ENCODE measurements around the gene TRMT11.

The TRMT11 gene

DNA sequence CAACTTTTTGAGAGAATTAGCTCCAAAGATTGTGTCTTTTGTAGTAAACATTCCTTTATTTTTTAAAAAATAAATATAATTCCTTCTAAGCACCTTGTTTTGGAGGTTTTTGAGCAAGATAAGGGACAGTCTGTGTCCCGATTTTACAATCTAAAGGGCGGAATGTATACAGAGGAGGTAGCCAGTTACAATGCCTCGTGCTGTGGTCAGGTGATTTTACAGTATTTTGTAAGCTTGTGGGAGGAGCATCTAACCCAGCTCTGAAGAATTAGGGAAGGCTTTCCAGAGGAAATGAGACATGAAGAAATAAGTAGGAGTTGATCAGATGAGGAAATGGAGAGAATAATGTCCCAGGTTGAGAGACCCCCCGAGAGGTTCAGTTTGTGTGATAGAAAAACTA, 28.5 kb upstream of the TRMT11 start:
- H3F3A ChIP-seq (ENCODE audit: insufficient read depth, low read length), result peaks cover 6% of the 10 kb centered on the region; the same call in 1 of the 2 replicates
- H3K9me2 ChIP-seq (replicated peaks; ENCODE audit: insufficient read depth, low read length), result no peaks in the 10 kb centered on the region
- no peak overlapping the region for H2AFZ ChIP-seq (ENCODE audit: low read length)
- no peaks in the 10 kb centered on the region for H4K20me1 ChIP-seq (ENCODE audit: insufficient read depth, low read length)
- peak overlapping the region; percentile 92; the same call in 1 of the 2 replicates for H3K9ac ChIP-seq (ENCODE audit: low read length)
- H3K36me3 ChIP-seq (replicated peaks; ENCODE audit: insufficient read depth, low read length), result no peaks in the 10 kb centered on the region
- peak overlapping the region; percentile 63 for H3K4me2 ChIP-seq (ENCODE audit: low read depth, low read length)
- H3K27ac ChIP-seq (ENCODE audit: low read length), result no peak overlapping the region
- TF ChIP-seq EZH2 (optimal IDR thresholded peaks at IDR 0.05; ENCODE audit: low read depth, low read length), result no peak
- TF ChIP-seq EZH2phosphoT487 (IDR thresholded peaks at IDR 0.05; ENCODE audit: low read length), result no peak
- TF ChIP-seq, protein P1, sequence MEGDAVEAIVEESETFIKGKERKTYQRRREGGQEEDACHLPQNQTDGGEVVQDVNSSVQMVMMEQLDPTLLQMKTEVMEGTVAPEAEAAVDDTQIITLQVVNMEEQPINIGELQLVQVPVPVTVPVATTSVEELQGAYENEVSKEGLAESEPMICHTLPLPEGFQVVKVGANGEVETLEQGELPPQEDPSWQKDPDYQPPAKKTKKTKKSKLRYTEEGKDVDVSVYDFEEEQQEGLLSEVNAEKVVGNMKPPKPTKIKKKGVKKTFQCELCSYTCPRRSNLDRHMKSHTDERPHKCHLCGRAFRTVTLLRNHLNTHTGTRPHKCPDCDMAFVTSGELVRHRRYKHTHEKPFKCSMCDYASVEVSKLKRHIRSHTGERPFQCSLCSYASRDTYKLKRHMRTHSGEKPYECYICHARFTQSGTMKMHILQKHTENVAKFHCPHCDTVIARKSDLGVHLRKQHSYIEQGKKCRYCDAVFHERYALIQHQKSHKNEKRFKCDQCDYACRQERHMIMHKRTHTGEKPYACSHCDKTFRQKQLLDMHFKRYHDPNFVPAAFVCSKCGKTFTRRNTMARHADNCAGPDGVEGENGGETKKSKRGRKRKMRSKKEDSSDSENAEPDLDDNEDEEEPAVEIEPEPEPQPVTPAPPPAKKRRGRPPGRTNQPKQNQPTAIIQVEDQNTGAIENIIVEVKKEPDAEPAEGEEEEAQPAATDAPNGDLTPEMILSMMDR (IDR thresholded peaks at IDR 0.05; ENCODE audit: low read length), result no peak
- DNase-seq, result no peak
- H3K4me3 ChIP-seq (ENCODE audit: low read length), result peak overlapping the region; percentile 86; the same call in 1 of the 2 replicates
- no peaks in the 10 kb centered on the region for H3K9me3 ChIP-seq (replicated peaks; ENCODE audit: insufficient read depth, low read length)
- H3K79me2 ChIP-seq (ENCODE audit: low read length), result peaks cover 29% of the 10 kb centered on the region
- H3K4me1 ChIP-seq (ENCODE audit: low read length), result peaks cover 12% of the 10 kb centered on the region
- no peaks in the 10 kb centered on the region for H3K27me3 ChIP-seq (replicated peaks; ENCODE audit: insufficient read depth, low read length)

DNA sequence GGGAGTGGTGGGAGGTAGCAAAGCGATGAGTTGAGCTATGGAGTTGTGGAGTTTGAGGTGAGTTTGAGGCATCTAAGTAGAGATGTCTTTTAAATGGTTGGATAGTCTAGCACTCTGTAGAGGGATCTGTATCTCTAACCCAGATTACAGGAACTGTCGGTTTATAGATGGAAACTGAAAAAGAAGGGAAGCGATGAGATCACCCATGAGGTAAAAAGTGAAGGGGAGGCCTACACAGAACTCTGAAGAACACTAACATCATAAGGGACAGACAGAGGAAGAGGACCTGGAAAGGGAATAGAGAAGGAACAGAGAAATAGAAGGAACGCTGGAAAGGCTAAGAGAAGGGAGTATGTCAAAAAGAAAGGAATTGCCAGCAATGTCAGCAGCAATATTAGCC, 27.3 kb upstream of the TRMT11 start:
- Histone ChIP-seq H4K20me1 (ENCODE audit: insufficient read depth, low read length) (no peaks in the 10 kb centered on the region), H3K4me2 (ENCODE audit: low read depth, low read length) (no peak overlapping the region), H3K9ac (ENCODE audit: low read length) (no peak overlapping the region), H3K9me2 (replicated peaks; ENCODE audit: insufficient read depth, low read length) (no peaks in the 10 kb centered on the region), H3K79me2 (ENCODE audit: low read length) (peaks cover 32% of the 10 kb centered on the region), H2AFZ (ENCODE audit: low read length) (no peak overlapping the region), H3K4me1 (ENCODE audit: low read length) (peaks cover 7% of the 10 kb centered on the region), H3K4me3 (ENCODE audit: low read length) (no peak overlapping the region), H3K36me3 (replicated peaks; ENCODE audit: insufficient read depth, low read length) (no peaks in the 10 kb centered on the region), H3K9me3 (replicated peaks; ENCODE audit: insufficient read depth, low read length) (no peaks in the 10 kb centered on the region), H3K27ac (ENCODE audit: low read length) (no peak overlapping the region), H3K27me3 (replicated peaks; ENCODE audit: insufficient read depth, low read length) (no peaks in the 10 kb centered on the region), H3F3A (ENCODE audit: insufficient read depth, low read length) (no peaks in the 10 kb centered on the region)
- no peak for TF ChIP-seq EZH2phosphoT487 (IDR thresholded peaks at IDR 0.05; ENCODE audit: low read length)
- TF ChIP-seq EZH2 (optimal IDR thresholded peaks at IDR 0.05; ENCODE audit: low read depth, low read length), result no peak
- TF ChIP-seq, protein P1 (IDR thresholded peaks at IDR 0.05; ENCODE audit: low read length), result no peak
- DNase-seq, result no peak

DNA sequence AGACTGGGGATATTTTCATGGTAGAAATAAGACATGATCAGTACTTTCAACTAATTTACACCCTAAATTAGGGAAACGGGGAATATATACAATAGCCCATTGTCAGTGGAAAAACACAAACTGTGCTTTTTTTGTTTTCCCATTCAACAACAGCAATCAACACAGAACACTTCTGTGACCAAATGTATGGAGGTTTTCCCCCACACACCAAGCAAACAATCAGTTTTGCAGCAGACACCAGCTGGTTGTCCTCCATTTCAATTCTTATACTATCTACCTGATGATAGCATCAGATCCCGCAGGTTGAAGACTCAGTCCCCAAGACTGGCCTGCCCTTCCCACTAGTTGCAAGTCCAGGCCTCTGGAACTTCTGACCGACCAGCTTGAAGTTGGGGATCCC, 25.2 kb upstream of the TRMT11 start:
- H3K9me3 ChIP-seq (replicated peaks; ENCODE audit: insufficient read depth, low read length), result no peaks in the 10 kb centered on the region
- H3K79me2 ChIP-seq (ENCODE audit: low read length), result peaks cover 32% of the 10 kb centered on the region
- no peaks in the 10 kb centered on the region for H3F3A ChIP-seq (ENCODE audit: insufficient read depth, low read length)
- DNase-seq, result no peak
- H2AFZ ChIP-seq (ENCODE audit: low read length), result no peak overlapping the region
- H3K9ac ChIP-seq (ENCODE audit: low read length), result no peak overlapping the region
- no peaks in the 10 kb centered on the region for H3K9me2 ChIP-seq (replicated peaks; ENCODE audit: insufficient read depth, low read length)
- H3K27me3 ChIP-seq (replicated peaks; ENCODE audit: insufficient read depth, low read length), result no peaks in the 10 kb centered on the region
- H3K36me3 ChIP-seq (replicated peaks; ENCODE audit: insufficient read depth, low read length), result no peaks in the 10 kb centered on the region
- TF ChIP-seq EZH2 (optimal IDR thresholded peaks at IDR 0.05; ENCODE audit: low read depth, low read length) (no peak), EZH2phosphoT487 (IDR thresholded peaks at IDR 0.05; ENCODE audit: low read length) (no peak)
- TF ChIP-seq, protein P1 (IDR thresholded peaks at IDR 0.05; ENCODE audit: low read length), result no peak
- peaks cover 1% of the 10 kb centered on the region; the same call in 1 of the 2 replicates for H3K4me1 ChIP-seq (ENCODE audit: low read length)
- H3K4me2 ChIP-seq (ENCODE audit: low read depth, low read length), result no peak overlapping the region
- H4K20me1 ChIP-seq (ENCODE audit: insufficient read depth, low read length), result no peaks in the 10 kb centered on the region; the same call in 1 of the 2 replicates
- no peak overlapping the region for H3K27ac ChIP-seq (ENCODE audit: low read length)
- no peak overlapping the region for H3K4me3 ChIP-seq (ENCODE audit: low read length)
